ENCODE data around the gene HOMER3.
A peak's percentile ranks its signal among the peaks of the same experiment; 100 is the strongest.
"Not testable (repeated sequence)": the region's sequence is repeated elsewhere in the genome, so short reads cannot be mapped to it uniquely, and the experiment has no call there.

The HOMER3 gene

DNA sequence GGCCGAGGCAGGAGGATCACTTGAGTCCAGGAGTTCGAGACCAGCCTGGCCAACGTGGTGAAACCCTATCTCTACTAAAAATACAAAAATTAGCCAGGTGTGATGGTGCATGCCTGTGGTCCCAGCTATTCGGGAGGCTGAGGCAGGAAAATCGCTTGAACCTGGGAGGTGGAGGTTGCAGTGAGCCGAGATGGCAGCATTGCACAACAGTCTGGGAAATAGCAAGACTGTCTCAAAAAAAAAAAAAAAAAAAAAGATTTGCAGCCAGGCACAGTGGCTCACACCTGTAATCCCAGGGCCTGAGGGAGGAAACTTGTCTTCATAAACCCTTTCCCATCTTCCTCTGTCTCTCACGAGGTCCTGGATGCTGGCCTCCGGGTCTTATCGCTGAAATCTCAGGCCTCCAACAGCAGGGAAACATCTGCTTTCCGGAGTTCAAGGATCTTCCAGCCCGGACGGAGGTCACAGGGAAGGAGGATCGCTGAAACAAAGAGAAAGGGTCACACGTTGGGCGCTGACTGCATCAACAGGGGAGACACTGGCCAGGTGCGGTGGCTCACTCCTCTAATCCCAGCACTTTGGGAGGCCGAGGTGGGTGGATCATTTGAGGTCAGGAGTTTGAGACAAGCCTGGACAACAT lies 11.5 kb upstream of the HOMER3 start:
- DNase-seq = not testable (repeated sequence)

DNA sequence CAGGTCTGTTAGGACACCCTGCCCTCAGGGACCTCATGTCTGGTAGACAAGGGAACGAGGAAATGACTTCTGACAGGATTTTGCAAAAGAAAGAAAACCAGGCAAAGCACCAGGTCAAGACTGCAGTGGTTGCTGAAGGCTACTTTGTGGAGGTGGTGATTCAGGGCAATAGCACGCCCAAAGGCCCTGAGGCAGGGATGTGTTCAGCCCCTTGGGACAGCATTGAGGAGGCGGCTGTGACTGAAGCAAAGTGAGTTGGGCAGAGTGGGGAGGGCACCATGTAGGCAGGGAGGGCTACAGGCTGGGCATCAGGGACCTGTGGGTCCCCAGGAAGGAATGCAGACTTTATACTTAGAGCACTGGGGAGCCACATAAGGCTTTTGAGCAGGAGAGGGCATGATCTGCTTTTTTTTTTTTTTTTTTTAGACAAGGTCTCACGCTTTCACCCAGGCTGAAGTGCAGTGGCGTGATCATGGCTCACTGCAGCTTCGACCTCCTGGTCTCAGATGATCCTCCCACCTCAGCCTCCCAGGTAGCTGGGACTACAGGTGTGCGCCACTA lies 10.8 kb upstream of the HOMER3 start:
- peak; percentile 31 for DNase-seq

DNA sequence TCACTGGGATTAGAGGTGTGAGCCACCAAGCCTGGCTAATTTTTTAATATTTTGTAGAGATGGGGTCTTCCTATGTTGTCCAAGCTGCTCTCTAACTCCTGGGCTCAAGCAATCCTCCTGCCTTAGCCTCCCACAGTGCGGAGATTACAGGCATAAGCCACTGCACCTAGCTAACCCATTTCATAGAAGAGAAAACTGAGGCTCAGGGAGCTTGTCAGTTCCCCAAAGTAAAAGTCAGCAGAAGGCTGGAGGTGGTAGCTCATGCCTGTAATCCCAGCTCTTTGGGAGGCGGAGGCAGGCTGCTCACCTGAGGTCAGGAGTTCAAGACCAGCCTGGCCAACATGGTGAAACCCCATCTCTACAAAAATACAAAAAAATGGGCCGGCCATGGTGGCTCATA lies 8.8 kb upstream of the HOMER3 start:
- DNase-seq = no peak

DNA sequence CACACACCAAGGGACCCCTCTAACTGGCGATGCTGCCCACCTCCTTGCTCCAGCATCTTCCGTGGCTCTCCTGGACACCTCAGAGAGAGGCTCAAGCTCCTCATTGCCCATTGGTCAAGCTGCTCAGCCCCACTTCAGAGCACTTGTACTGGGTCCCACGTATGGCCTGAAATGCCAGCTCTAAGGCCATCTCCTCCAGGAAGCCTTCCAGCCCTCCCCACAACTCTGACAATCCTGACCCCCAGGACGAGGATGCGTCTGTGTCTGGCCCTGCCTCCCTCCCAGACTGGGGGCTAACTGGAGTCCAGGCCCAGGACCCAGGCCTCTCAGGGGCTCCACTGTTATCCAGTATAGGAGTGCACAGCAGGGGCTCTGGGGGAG lies 7.9 kb upstream of the HOMER3 start:
- no peak for DNase-seq

DNA sequence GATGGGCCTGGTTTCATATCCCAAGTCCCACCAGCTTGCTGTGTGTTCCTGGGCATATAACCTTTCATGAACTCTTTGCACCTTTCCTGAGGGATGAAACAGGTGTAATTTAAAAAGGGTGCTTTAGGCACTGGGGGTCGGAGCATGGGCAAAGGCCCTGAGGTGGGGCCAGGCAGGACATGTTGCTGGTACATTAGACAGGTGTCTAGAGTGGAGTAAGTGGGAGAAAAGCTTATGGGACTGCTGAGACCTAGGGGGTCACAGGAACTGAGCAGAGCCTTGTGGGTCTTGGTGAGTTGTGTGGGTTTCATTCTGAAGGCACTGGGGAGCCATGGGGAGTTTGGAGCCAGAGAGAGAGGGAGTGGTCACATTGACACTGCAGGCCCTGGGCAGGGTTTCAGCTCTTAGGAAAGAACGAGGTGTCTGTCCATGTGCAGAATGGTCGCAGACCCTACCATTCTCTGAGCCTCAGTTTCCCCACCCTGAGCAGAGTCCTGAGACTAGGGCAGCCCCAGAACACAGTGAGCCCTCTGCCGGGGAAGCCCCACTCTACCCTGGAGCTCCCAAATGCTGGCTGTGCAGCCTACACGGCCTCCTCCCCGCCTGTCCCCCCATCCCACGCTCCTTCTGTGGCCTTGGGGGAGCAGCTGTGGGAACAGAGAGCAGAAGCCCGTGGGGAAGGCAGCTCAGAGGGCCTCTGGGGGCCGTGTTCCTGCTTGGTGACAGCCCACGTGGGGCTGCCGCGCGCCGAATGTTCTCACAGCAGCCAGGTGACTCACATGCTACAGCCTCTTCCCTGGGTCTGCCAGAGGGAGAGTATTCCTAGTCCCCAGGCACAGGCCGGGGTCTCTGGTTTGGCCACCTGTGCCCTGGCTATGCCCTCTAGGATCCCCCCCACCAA lies 7.3 kb upstream of the HOMER3 start:
- DNase-seq = no peak

DNA sequence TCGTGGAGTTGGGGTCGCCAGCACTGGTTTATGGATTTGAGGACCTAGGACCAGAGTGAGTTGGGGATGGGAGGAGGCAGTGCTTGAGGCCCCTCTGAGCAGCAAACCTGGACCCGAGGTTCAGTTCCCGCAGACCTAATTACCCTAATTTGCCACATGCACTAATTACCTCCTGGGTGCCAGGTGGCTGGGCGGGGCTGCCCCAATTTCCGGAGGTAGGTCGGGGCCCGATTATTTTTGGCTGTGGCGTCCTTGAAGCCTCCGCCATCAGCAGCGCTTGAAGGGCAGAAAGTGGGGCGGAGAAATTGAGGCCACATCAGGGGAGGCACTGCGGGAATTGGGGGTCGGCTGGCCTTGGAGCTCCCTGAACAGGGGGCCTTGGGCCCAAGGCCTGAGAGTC lies 5.9 kb upstream of the HOMER3 start:
- DNase-seq = no peak

DNA sequence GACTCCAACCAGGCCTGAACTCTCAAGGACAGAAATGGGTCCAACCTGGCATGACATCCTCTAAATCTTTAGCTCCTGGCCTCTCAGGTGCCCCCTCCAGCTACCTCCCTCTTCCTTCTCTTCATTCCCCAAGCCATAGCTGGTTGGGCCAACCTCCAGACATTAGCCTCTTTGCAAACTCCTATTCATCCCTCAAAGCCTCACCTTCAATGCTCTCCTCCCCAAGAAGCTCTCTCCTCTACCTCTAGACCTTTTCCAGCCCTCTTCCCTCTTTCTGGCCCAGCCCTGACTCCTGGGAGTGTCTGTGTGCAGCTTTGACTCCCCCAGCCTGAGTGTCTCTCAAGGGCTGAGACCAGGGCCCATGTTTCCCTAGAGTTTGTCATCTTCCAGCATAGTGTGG lies 5.3 kb upstream of the HOMER3 start:
- no peak for DNase-seq

DNA sequence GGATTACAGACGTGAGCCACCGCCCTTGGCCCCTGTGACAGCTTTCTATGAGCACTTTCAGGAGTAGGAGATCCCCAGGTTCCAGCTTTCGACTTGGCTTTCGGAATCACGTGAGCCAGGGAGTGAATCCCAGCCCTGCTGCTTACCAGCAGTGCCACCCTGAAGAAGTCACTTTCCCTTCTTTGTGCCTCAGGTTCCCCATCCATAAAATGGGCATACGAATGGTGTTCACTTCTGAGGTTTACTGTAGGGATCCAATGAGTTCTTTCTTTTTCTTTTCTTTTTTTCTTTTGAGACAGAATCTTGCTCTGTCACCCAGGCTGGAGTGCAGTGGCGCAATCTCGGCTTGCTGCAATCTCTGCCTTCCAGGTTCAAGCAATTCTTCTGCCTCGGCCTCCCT lies 4.3 kb upstream of the HOMER3 start:
- DNase-seq = no peak

DNA sequence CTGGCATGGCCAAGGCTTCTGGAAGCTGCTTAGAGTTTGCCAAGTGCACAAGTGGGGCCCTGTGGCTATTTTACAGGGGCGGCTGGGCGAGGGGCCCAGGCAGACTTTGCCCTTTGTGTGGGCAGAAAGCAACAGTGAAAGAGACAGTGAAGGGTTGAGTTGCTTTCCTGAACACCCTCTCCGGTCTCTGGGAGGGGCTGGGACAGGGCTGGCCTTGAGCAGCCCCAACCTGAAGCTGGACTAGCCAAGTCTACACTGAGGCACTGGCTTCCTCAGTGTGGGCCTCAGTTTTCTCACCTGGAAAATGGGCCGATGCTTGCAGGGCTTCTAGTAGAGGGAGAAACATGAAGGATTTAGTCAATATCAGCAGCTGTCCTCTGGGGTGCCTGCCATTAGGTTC lies 2.4 kb upstream of the HOMER3 start:
- DNase-seq = no peak

DNA sequence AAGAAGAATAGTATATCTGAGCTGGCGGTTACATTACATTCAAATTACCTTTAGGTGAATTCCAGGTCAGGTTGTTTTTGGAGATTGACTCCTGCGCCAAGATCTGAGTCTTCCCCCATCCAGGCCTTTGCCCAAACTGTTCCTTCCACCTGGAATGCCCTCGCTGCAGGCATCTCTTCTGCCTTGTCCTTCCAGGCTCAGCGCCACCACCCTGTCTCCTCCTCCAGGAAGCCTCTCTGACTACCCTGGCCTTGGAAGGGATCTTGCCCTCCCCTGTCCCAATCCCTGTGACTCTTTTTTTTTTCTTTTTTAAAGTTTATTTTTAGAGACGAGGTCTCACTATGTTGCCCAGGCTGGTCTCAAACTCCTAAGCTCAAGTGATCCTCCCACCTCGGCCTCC lies 1.7 kb upstream of the HOMER3 start:
- no peak for DNase-seq

DNA sequence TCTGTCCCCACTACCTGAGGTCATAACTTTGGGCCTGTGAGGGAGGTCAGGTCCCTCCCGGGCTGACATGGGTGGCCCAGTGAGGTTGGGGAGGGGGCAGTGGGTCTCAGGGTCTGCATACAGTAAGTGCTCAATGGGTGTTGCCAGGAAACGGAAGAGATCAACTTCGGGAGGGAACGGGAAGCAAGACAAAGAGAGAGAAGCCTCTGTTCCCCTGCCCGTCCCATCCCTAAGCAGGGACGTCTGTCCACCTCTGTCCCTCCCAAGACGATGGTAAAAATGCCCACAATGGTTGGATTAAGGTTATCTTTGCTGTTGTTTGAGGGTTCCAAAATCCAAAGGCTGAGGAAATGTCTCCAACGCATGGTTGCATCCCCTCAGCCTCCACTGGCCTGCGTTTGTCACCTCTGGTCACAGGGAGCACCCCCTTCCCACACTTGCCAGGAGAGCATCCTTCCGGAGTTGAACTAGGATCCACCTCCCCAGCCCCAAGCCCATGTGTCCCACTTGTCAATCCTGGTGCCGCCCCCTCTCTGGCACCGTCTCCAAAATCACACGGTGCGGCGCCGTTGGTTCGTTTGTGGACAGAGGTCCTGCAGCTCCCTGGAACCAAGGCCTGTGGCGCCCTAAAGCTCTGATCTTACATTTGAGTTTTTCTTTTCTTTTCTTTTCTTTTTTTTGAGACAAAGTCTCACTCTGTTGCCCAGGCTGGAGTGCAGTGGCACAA lies 774 bp upstream of the HOMER3 start:
- no peak for DNase-seq

DNA sequence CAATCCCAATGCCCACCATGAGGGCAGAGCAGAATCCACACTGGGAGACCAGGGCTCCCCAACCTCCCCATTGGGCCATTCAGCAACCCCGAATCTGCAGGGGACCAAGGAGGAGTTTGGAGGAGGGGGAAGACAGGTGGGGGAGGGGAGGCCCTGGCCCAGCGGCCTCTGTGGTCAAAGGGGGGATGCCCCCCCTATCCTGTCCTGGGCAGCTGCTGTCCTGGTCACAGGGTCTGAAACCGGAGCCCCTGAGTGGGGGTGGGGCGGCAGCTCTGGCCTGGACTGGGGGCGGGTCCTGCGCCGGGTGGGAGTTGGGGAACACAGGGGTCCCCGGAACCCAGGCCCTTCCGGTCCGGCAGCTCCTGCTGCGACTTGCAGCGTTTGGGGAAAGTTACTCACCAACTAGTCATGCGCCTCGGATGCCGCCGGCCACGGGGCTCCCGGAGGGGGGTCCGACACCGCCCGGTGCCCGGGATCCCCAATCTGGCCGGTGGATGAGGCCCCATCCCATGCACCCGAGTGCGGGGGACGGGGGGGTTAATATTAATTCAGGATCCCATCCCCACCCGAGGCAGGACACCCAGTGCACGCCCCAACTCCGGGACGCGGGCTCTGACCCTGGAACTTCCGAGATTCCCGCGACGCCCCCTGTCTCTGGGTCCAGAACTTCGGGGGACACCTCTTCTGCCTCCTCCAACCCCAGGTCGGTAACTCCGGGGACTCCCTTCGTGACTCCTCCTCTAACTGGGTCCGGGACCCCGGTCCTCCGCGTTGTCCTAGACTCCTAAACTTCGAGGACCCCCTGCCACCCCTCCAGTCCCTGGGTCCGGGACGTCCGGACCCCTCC lies 872 bp downstream of the HOMER3 start:
- DNase-seq = peak; percentile 56

DNA sequence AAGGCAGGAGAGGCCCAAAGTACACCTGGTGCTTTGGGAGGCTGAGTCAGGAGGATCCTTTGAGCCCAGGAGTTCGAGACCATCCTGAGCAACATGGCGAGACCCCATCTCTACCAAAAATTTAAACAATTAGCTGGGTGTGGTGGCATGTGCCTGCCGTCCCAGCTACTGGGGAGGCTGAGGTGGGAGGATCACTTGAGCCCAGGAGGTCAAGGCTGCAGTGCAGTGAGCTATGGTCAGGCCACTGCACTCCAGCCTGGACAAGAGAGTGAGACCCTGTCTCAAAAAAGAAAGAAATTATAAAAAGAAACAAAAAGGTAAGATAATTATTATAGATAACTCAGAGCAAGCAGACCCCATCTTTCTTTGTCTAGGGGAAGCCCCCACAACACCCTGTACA lies 1.9 kb downstream of the HOMER3 start:
- DNase-seq = no peak

DNA sequence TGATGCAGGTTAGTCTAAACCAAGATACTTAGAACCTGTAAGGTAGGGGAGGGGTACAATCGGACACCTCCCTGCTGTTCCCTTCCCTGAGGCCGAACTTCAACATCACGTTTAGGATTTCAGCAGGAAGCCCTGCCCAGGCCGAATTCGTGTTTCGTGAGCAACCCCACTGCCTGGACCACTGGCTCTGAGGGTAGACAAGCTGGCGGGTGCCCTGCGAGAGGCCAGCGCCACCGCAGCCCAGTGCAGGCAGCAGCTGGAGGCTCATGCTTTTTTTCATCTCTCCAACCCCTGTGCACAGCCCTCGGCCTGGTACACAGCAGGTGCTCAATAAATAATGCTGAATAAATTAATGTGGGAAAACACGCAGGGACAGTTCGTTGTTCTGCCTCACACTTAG lies 7.7 kb downstream of the HOMER3 start:
- DNase-seq = no peak

DNA sequence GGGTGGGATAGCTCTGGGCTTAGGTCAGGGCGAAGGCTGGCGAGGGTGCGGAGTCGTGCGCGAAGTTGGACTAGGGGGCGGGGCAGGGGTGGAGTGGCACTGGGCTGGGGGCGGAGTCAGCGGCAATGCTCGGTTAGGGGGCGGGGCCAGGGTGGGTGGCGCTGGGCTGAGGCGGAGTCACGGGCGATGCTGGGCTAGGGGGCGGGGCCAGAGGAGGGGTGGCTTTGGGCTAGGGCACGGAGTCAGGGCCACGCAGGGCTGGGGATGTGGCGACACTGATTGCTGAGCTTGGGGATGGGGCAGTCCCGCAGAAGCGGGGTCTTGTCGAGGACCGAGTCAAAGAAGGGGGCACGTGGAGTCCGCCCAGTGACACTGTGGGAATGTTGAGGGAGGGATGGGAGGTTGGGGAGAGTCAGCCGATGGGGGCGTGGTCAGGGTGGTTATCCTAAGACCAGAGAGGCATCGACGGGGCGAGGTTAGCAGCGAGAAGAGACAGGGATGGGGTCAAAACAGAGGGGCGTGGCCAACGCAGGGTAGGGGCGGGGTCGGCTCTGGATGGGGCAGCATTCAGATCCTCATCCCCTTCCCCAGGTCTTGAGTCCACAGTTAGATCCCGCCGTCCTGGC lies 8.7 kb downstream of the HOMER3 start:
- peak; percentile 40 for DNase-seq

DNA sequence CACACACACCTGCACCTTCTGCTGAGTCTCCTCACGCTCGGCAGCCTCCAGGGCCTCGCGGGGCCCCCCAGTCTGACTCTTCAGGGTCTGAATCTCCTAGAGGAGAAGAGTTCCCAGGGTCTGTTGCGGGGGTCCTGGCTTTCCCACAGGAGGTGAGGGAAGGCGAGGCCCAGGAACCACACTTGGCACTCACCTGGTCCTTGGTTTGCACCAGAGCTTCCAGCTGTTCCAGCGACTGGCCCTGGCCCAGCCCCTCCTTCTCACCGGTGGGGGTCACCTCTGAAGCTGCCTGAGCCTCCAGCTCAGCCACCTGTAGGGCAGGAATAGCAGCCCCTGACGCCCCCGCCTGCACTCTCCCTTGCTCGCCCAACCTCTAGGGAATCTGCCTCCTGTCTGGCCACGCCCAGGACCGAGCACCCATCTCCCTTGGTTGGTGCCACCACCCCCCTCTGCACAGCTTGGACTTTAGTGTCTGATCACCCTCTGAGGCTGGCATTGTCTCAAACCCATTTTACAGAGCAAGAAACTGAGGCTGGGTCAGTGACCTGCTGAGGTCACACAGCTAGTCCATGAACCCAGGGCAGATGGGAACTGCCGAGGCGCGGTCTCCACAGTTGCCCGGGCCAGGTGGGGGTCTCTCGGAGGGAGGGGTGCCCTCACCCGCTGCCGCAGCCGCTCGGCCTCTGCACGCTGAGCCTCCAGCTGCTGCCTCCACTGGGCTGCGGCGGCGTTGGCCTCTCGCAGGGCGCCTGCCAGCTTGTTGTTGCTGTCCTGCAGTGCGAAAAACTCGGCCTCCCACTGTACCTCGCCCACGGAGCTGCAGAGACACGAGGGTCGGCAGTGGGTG lies 9.5 kb downstream of the HOMER3 start:
- DNase-seq = no peak

DNA sequence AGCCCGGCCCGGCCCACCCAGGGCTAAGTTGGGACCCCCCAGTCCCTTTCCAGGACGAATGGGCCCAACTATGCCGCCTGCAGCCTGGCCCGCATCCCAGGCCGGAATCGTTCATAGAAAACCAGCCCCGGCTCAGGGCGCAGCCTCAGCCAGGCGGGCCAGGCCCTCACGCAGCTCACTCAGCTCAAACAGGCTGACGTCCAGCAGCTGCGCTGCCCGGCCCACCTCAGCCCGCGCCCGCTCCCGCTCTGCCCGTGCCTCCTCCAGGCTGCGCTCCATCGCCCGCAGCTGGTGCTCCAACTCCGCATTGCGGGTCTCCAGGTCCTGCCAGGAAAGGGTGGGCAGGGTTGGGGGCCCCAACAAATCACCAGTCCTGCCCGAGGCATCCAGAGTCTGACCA lies 11.7 kb downstream of the HOMER3 start:
- no peak for DNase-seq

DNA sequence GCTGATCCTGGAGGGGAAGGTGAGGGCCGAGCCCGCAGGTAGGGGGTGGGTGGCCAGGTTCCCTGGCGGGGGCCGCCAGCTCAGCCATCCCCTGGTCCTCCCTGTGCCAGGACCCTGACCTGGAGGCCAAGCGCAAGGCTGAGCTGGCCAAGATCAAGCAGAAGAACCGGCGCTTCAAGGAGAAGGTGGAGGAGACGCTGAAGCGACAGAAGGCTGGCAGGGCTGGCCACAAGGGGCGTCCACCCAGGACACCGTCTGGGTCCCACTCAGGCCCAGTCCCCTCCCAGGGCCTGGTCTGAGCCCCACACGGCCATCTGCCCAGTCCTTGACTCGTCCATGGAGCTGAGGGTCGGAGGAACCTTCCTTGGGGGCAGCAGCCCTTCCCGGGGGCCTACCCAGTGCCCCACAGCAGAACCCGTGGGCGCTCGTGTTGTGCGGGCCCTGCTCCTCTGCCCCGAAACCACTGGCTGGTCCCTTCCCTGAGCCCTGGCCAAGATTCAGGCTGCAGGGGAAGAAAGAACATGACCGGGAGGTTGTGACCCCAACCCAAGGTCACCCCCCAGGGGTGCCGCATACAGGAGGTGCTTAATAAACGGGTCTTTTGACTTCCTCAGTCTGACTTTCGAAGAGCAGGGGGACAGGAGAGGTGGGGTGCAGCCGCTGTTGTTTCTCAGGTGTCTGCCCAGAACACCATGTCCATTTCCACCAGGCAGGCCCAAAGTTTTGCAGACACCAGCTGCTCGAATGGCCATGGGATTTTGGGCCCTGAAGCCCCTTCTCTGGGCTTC lies 12.8 kb downstream of the HOMER3 start:
- no peak for DNase-seq

DNA sequence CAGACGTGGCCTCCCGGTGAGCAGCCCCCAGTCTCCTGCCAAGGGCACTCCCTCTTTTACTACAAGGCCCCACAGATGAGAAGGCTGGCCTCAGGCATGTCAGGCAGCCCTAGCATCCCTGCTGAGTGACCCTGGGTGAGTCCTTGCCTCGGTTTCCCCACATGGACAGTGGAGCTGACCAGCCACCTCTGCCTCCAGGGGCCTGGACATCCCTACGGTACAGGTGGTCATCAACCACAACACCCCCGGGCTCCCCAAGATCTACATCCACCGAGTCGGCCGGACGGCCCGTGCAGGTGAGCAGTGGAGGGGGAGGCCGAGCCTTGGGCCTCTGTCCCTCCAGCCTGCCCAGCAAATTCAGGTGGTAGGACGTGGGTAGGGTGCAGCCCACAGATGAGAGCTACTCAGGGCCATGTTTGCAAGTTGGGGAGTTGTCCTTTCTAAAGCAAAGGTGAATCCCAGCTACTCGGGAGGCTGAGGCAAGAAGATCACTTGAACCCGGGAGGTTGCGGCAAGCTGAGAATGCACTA lies 16.3 kb downstream of the HOMER3 start:
- DNase-seq = no peak
